Mucosa of descending colon (tissue), 3 donors: ENCODE data around the gene PNLDC1. TPM values are rescaled to one million over a fixed set of nuclear protein-coding genes. Genes with fewer than 3 reads are reported as not detected.
"Not testable (repeated sequence)": the region's sequence is repeated elsewhere in the genome, so short reads cannot be mapped to it uniquely, and the experiment has no call there.

Experiments
- ATAC-seq: fragments of 200-7000 bp; cut with Tn5 transposase; one replicate; pipeline ENCODE4 v1.9.1; 2020; ENCODE audit warnings: mild to moderate bottlenecking, moderate library complexity
- DNase-seq, 3 donors: peaks; one replicate each; pipeline ENCODE4 v3.0.0-alpha.2; 2020
- H3K36me3 ChIP-seq: fragments of 200-600 bp; one replicate; pipeline ENCODE4 v1.8.0; 2021; ENCODE audit warnings: low read depth, mild to moderate bottlenecking
- H3K4me1 ChIP-seq: fragments of 200-600 bp; one replicate; pipeline ENCODE4 v1.8.0; 2021; ENCODE audit warnings: low read depth, mild to moderate bottlenecking
- H3K4me3 ChIP-seq: fragments of 200-600 bp; one replicate; pipeline ENCODE4 v1.8.0; 2021; ENCODE audit warnings: mild to moderate bottlenecking
- H3K9me3 ChIP-seq: fragments of 200-600 bp; one replicate; pipeline ENCODE4 v1.8.0; 2021; ENCODE audit warnings: mild to moderate bottlenecking
- intact Hi-C, 2 donors: fragments of 100-400 bp; cut with DNase I in 1 of 2; cut with micrococcal nuclease in 1 of 2; formaldehyde crosslinking; loops; one replicate each; pipeline versions ENCODE4 v1.11.0 to v1.11.1; 2022; cut with DNase I, micrococcal nuclease
- total RNA-seq, 3 donors: library from RNA; stranded (reverse); fragmentation: NEBNext Ultra II Directional in 2 of 3; extraction: Animal tissue kit (Norgen Biotek cat#: 25700) in 2 of 3; gene quantifications; one replicate each; pipeline versions ENCODE4 v1.2.1 to v1.2.4, GENCODE V29; 2021 to 2023
- TF ChIP-seq, protein P1 (sequence below): fragments of 200-600 bp; IDR thresholded peaks from one replicate; pipeline ENCODE4 v1.8.0; 2022; ENCODE audit warnings: antibody characterized with exemption, mild to moderate bottlenecking
- donor health status: DM: no; HTN: no; CAD: no; lungs with moderate emphysema.
- donor health status: DM: no; HTN: no; CAD: no.
- donor health status: DM: no; HTN: yes; CAD: no.

PNLDC1 gene
- total RNA-seq, 3 donors from 2014 or later = 1.3 TPM; not detected in 2

DNA sequence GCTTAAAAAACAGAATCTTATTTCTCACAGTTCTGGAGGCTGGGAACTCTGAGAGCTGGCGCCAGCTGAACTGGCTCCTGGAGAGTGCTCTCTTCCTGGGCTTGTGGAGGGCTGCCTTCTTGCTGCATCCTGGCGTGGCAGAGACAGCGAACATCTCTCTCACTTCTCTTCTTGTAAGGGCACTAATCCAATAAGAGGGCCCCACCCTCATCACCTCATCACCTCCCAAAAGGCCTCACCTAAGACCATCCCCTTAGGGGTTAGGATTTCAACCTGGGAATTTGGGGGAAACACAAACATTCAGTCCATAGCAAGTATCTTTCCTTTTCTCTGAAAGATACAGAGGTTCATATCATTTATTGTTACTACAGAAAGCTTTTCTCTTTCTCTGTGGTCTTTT lies 23.9 kb downstream of the PNLDC1 start:
- H3K36me3 ChIP-seq = no peaks in the 10 kb centered on the region
- DNase-seq = no peak
- no peaks in the 10 kb centered on the region for H3K9me3 ChIP-seq
- TF ChIP-seq, protein P1, sequence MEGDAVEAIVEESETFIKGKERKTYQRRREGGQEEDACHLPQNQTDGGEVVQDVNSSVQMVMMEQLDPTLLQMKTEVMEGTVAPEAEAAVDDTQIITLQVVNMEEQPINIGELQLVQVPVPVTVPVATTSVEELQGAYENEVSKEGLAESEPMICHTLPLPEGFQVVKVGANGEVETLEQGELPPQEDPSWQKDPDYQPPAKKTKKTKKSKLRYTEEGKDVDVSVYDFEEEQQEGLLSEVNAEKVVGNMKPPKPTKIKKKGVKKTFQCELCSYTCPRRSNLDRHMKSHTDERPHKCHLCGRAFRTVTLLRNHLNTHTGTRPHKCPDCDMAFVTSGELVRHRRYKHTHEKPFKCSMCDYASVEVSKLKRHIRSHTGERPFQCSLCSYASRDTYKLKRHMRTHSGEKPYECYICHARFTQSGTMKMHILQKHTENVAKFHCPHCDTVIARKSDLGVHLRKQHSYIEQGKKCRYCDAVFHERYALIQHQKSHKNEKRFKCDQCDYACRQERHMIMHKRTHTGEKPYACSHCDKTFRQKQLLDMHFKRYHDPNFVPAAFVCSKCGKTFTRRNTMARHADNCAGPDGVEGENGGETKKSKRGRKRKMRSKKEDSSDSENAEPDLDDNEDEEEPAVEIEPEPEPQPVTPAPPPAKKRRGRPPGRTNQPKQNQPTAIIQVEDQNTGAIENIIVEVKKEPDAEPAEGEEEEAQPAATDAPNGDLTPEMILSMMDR = no peak
- no peaks in the 10 kb centered on the region for H3K4me1 ChIP-seq
- no peak for ATAC-seq
- H3K4me3 ChIP-seq = no peak overlapping the region
- intact Hi-C loops = no loop called here

DNA sequence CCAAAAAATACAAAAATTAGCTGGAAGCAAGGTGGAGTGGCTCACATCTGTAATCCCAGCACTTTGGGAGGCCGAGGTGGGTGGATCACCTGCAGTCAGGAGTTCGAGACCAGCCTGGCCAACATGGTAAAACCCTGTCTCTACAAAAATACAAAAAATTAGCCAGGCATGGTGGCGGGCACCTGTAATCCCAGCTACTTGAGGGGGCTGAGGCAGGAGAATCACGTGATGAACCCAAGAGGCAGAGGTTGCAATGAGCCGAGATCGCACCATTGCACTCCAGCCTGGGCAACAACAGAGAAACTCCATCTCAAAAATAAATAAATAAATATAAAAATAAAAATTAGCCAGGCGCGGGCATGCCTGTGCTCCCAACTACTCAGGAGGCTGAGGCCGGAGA lies 24.6 kb downstream of the PNLDC1 start:
- intact Hi-C loops, H3K9me3 ChIP-seq, H3K4me1 ChIP-seq, ATAC-seq, H3K4me3 ChIP-seq, DNase-seq, H3K36me3 ChIP-seq: not testable (repeated sequence)

DNA sequence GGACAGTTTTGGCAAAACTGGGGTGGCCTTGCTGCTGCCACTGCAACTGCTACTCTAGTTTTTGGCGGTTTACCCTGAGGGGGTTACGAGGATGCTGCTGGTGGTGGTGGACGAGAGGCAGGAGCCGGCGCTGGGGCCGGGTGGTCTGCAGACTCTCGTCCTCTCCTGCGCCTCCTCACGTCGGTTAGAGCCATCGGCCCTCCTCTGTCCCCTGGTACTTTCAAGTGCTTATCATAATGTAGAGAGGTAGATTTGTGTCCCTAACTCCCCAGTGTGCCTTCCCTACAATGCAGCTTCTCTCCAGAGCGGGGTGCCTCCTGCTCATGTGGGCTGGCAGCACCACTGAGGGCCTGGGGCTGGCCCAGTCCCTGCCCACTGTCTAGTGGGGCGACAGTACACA lies 25.9 kb downstream of the PNLDC1 start:
- DNase-seq (no peak), ATAC-seq (no peak)
- H3K4me1 ChIP-seq = no peaks in the 10 kb centered on the region
- H3K9me3 ChIP-seq = no peaks in the 10 kb centered on the region
- TF ChIP-seq, protein P1 = no peak
- intact Hi-C loops = no loop called here
- no peak overlapping the region for H3K4me3 ChIP-seq
- H3K36me3 ChIP-seq = no peaks in the 10 kb centered on the region

DNA sequence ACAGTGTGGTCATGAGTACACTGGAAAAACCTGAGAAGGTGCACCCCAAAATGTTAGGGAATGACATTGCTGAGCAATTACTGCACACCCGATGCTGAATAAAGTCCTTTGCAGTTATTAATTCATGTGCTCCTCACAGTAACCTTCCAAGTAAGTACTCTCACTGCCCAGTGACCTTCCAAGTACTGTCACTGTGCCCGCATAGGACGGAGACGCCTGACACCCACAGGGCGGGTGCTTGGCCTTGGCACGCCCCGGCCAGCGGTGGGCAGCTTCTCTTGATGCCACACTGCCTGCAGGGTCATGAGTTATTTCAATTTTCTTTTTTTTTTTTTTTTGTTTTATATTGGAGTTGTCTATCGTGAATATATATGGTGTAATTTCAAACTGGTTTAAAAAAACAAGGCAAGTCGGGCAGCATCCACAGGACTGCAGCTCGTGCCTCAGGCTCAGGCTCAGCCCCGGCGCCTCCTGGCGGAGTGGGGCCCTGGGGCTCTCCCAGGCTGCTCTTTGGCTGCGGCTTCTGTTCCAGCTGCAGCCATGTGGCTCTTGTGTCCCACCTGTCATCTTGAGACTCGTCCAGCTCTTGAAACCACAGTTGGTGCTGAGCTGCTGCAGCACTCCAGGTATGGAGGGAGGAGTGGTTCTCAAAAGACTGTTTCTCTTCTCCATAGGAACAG lies 27.0 kb downstream of the PNLDC1 start:
- ATAC-seq = no peak
- Histone ChIP-seq H3K36me3 (no peaks in the 10 kb centered on the region), H3K9me3 (no peaks in the 10 kb centered on the region), H3K4me3 (no peak overlapping the region), H3K4me1 (no peaks in the 10 kb centered on the region)
- intact Hi-C loops = no loop called here
- no peak for DNase-seq
- TF ChIP-seq, protein P1 = no peak

DNA sequence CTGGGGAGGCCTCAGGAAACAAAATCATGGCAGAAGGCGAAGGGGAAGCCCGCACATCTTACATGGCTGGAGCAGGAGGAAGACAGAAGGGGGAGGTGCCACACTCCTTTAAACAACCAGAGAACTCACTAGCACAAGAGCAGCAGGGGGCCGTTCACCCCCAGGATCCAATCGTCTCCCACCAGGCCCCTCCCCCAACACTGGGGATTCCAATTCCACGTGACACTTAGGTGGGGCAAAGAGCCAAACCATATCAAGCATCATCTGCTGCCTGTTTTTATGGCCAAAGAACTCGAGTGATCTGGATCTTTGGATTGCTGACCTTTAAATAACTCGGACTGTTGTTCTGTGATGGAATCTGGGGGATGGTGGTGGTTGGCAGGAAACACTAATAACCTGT lies 28.0 kb downstream of the PNLDC1 start:
- no peak for DNase-seq
- ATAC-seq = no peak
- H3K4me3 ChIP-seq = no peak overlapping the region
- TF ChIP-seq, protein P1 = no peak
- intact Hi-C loops = no loop called here
- no peaks in the 10 kb centered on the region for H3K4me1 ChIP-seq
- H3K36me3 ChIP-seq = no peaks in the 10 kb centered on the region
- H3K9me3 ChIP-seq = no peaks in the 10 kb centered on the region

DNA sequence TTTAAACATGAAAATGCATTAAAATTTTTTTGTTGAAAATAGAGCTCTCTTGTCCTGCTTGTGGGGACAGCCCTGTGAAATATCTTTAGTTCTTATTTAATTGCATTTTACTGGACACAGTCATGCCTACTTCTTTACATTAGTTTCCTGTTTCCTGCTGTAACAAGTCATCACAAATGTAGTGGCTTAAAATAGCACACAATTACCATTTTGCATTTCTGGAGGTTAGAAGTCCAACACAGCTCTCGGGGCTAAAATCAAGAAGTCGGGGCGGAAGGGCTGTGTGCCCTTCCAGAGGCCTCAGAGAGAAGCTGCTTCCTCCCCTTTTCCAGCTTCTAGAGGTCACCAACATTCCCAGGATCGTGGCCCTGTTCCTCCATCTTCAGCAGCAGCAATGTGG lies 29.4 kb downstream of the PNLDC1 start:
- no peak for ATAC-seq
- intact Hi-C loops = no loop called here
- no peaks in the 10 kb centered on the region for H3K4me1 ChIP-seq
- TF ChIP-seq, protein P1 = no peak
- no peaks in the 10 kb centered on the region for H3K36me3 ChIP-seq
- no peaks in the 10 kb centered on the region for H3K9me3 ChIP-seq
- no peak overlapping the region for H3K4me3 ChIP-seq
- no peak for DNase-seq
